GM12801 (cell line): Measurements from ENCODE around the gene CD164L2.

Experiments used
- CTCF ChIP-seq: IDR thresholded peaks from one replicate; pipeline ENCODE4 v1.5.1; 2011; ENCODE audit warnings: control low read depth; ENCODE audit not compliant: insufficient read length; ENCODE audit errors: extremely low read depth

Gene CD164L2

GRCh38 chr1:27367160-27367650 lies 15.9 kb downstream of the CD164L2 start:
- no peak for TF ChIP-seq CTCF

DNA sequence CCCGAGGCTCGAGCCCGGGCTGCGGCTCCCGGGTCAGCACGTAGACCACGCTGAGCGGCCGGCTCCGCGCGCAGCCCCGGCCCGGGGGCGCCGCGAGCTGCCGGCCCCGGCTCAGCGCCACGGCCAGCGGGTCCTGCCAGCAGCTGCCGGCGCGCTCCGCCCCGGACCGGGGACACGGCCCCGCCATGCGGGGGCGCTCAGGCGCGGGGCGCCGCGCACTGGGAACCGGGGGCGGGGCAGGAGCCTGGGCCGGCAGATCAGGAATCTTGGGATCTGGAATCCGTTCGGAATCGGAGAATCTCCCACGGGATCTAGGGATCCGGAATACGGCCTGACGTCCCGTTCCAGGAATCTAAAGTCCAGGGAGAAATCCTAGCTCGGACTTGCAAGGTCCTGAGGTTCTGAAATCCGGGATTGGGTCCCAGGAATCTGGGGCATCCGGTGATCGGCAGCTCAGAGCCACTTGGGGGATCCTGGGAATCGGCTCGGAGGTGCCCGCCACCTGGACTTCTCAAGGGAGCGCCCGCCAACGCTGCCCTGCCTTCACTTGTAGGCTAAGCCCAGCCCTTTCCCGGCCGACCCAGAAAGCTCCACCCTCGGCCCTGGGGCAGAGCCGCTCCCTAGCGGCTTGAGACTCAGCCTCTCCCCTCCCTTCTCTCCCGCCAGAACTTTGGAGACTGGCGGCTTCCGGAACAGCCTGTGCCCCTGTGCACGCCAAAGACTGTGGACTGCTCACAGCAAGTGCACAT lies 16.5 kb downstream of the CD164L2 start, which contains the start of gene MAP3K6:
MAP3K6 (minus strand) TSS at position 551 of the 749 bp plus-strand sequence; CDS start at position 187, 364 bp downstream.
- TF ChIP-seq CTCF, result no peak

DNA sequence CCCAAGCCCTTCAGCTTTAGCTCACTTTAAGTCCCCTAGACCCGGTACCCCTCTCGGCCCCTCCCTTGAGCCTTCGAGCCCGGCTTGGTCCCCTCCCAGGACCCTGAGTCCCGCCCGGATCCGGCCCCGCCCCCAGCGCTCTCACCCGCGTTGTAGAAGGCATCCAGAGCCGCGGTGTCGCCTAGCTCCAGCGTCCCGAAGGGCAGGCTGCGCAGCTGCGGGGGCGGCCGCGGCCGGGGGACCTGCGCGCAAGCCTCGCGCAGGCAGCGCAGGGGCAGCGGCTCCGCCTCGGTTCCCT lies 17.1 kb downstream of the CD164L2 start:
- no peak for TF ChIP-seq CTCF

DNA sequence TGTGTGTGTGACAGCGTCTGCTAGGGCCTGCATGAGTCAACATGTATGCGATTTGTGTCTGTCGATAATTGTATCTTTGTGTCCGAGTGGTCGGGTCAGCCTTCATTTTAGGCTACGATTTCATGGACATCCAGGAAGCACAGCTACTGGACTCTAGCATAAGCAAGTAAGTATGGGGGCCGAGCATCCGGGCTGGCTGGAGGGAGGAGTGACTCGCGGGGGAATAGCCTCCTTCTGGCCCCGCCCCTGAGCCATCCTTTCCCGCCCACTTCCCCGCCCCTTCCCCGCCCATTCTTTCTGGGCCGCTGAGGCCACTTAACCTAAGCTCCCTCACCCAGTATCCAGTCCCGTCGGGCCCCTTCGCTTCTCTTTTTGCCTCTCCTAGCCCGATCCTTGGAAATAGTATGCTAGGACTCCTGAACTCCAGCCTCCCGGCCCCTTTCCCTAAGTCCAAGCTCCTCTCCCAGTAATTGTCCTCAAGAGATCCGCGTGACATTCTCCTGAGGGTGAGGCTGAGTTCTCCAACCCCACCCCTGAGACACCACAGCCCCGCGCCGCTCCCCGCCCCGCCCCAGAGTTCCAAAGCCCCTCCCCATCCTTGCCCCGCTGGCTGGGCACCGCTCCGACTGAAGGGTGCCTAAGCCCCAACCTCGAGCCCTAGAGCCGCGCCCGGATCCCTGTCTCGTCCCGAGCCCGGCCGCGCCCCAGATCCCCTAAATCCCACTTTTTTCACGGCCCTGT lies 17.6 kb downstream of the CD164L2 start:
- TF ChIP-seq CTCF, result no peak

GRCh38 chr1:27364696-27365371 lies 18.3 kb downstream of the CD164L2 start:
- TF ChIP-seq CTCF, result no peak

DNA sequence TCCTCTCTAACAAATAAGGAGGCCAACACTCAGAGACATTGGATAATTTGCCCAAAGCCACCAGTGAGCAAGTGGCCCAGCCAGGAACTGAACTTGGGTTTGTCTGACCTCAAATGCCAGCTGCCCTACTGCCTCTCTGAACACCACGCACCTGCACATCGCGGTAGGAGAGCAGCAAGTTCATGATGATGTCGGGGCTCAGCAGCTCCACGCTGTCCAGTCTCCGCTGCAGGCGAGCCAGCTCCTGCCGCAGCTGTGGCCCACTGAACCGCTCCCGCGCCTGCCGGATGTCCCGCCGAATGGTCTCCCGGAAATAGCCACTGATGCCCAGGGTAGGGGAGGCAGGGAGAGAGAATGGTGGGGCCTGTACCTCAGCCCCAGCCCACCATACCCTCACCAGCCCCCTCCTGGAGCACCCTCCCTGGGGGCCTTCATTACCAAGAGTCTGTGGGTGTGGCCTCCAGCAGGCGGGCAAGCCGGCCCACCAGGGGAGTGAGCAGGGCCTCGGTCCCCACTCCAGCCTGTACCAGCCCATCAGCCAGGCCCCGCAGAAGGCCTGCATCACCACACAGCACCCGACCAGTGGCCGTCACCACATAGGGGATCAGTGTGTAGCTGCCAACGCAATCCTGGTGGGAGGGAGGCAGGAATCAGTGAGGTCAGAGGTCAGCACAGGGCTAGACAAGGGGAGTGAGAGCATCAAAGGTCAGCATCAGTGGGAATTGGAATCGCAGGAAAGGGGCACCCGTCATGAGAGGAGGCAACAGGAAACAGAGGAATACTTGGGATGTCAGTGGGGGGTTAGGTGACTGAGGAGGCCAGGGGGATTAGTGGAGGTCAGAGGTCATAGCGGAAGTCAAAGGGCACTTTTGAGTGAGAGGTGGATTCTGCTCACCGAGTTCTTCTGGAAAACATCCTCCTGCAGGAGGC lies 19.1 kb downstream of the CD164L2 start:
- no peak for TF ChIP-seq CTCF

- no peak for TF ChIP-seq CTCF
These were observed 21.6 kb downstream of the CD164L2 start for GRCh38 chr1:27361553-27361952.
